Raji (cell line): ENCODE results near the gene CFAP46.

Experiments used
- POLR2A ChIP-seq: IDR thresholded peaks from 2 replicates; pipeline ENCODE4 v1.6.1; 2011; ENCODE audit warnings: low read depth, low read length, control low read depth; ENCODE audit not compliant: insufficient read depth

CFAP46 gene

GRCh38 chr10:132866601-132867381 is 75.6 kb downstream of the CFAP46 start:
- no peak for TF ChIP-seq POLR2A

DNA sequence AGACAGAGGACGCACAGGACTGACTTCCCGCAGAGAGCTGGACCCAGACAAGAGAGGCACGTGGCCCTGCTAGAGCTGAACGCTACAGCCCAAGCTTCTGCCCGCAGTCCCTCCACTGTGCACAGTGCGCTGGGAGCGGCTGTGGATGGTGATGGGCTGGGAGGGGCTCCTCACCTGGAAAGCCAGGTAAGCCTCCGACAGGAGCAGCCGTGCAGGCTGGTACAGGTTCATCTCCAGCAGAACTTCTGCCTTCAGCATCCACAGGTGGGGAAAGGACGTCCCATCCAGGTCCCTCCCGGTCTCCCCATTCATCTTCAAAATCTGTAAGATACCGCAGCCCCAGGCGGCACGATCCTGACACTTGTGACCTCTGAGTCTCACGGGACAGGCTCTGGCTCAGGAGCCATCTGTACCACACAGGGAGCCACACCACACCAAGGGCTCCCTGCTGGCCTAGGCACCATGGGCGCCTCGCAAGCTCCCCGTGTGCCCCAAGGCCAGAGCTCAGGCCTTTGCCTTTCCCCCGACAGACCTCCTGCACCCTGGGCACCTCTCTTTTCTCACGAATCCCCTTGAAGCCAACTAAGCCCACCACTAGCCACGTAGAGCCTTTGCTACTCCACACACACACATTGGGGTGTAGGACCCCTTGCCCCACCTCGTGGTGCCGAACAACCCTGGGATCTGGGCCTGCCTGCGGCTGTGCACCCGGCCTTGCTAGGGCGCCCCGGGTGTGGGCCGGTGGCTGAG is 76.3 kb downstream of the CFAP46 start:
- no peak for TF ChIP-seq POLR2A

DNA sequence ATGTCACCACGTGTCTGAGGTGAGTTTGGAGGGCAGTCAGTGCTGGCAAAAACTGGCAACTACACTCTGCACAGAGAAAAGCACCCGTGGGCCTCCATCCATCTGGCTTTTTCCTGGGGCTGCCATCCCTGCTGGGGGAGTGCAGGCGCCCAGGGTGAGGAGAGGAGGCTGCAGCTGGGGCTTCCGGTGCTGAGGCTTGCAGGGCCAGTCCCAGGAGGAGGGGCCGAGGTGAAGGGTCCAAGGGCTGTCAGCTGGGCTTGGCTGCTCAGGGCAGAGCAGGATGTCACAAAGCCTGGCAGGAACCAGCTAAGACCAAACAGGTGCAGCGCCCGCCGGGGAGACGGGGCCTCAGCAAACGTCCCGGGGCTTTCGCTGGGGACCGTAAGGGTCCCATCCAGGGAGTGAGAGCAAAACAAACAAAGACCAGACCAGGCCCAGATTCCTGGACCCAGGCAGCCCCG is 77.2 kb downstream of the CFAP46 start:
- no peak for TF ChIP-seq POLR2A

- no peak for TF ChIP-seq POLR2A
Measured at GRCh38 chr10:132862485-132863420, 79.6 kb downstream of the CFAP46 start.

DNA sequence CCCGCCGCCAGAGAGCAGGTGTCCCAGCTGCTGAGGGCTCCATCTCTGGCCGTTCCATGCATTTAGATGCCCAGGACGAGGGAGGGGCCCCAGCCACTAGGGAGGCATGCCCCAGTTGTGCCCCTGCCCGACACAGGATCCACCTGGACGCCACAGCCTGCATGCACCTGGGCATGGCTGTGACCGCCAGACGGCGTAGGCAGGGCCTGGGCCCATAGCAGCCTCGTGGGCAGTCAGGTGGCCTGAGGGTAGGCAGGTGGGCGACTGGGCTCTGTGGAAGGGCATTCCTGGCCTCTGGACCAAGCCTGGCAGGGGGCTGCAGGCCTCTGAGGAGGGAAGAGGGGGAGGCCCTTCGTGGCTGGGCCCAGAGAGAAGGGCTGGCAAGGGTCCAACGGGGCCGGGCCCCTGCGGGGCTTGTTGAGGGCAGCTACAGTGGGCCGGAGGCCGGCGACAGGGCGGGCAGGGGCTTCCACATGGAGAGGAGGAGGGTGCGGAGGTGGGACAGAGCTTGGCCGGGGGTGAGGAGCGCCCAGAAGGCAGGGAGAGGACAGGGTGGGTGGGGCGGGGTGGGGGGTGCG is 80.4 kb downstream of the CFAP46 start:
- TF ChIP-seq POLR2A = no peak

- no peak for TF ChIP-seq POLR2A
Measured at GRCh38 chr10:132861116-132861691, 81.2 kb downstream of the CFAP46 start.

GRCh38 chr10:132860532-132860931 is 81.8 kb downstream of the CFAP46 start:
- no peak for TF ChIP-seq POLR2A

DNA sequence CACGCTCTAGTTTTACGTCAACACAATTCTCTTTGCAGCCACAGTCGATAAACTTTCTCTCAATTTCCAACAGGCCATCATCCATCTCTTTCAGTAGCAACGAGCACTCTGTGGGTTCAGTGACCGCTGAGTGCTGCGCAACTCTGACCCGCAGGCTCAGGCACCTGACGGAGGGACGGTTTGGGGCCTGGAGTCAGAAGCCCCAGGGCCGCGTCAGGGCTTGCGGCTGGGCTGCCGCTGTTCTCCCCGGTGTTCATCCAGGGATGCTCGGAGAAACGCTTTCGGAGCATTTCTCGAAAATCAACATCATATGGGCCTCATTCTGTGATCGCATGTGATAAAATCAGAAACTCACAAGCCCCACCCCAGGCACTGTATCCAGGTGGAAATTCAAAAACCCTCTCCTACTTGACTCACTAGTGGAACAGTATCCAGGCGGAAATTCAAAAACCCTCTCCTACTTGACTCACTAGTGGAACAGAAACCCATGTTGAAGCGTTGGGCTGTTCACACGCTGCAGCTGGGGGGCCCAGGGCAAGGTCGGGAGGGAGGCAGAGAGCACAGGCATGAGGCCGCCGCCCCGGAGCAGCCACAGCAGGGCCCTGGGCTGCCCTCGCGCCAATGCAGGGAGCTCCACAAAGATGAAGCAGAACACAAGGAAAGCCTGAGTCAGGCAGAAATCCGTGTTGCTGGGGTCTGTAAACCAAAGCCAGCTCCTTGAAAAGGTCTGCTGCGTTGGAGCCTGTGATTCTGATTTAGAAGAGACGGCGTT is 83.1 kb downstream of the CFAP46 start:
- no peak for TF ChIP-seq POLR2A

GRCh38 chr10:132858121-132859081 is 84.0 kb downstream of the CFAP46 start:
- no peak for TF ChIP-seq POLR2A

- TF ChIP-seq POLR2A = no peak
Measured at GRCh38 chr10:132856869-132857524, 85.4 kb downstream of the CFAP46 start.

DNA sequence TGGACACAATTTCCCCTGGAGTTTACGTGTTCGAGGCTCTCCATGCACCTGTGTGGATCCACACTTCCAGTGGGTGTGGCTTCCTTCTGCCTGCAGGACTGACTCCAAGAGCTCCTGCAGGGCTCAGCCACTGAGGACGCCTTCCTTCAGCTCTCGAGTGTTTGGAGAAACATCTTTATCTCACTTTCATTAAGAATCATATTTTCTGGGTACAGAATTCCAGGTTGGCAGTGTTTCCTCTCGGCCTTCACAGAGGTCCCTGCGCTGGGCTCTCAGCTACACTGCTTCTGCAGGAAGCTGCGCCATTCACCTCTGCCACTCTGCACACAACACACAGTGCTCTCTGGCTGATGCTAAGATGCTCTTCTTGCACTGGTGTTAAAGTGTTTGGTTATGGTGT is 86.5 kb downstream of the CFAP46 start:
- no peak for TF ChIP-seq POLR2A

DNA sequence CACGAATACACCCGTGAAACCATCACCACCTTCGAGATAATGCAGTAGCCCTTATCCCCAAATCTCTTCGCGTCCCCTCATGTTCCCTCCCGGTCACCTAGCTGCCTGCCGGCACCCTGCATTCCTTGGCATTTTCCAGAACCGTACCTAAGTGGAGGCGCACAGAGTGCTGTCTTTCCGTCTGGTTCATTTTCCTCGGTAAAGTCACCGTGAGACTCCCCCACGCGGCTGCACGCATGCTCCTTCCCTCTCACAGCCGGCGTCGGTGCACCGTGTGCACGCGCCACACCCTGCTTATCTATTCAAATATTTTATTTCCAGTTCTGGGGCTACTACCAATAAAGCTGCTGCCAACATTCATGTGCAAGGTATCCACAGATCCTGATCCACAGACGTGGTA is 90.9 kb downstream of the CFAP46 start:
- TF ChIP-seq POLR2A = no peak
